PFSK-1 (cell line): ENCODE results near the gene STXBP1.

ENCODE experiments used
- FOXP2 ChIP-seq: optimal IDR thresholded peaks from 2 replicates; pipeline ENCODE3; 2011; ENCODE audit warnings: borderline replicate concordance, control low read depth, inconsistent platforms; ENCODE audit not compliant: insufficient read depth; ENCODE audit errors: extremely low read length, extremely low read depth
- POLR2AphosphoS5 ChIP-seq: IDR thresholded peaks from 2 replicates; pipeline ENCODE4 v1.6.1; 2012; ENCODE audit warnings: low read depth, mild to moderate bottlenecking, control low read depth, low read length, moderate library complexity
- SIN3A ChIP-seq: IDR thresholded peaks from 2 replicates; pipeline ENCODE4 v1.6.1; 2012; ENCODE audit warnings: mild to moderate bottlenecking, low read length, moderate library complexity, borderline replicate concordance; ENCODE audit not compliant: insufficient read depth
- TAF1 ChIP-seq: IDR thresholded peaks from 2 replicates; pipeline ENCODE4 v1.6.1; 2012; ENCODE audit warnings: low read length, control low read depth, borderline replicate concordance; ENCODE audit not compliant: insufficient read depth
- TF ChIP-seq, protein P1 (sequence below), 2 experiments: IDR thresholded peaks; 2 replicates each; pipeline versions ENCODE4 v1.6.1 to v1.8.0; 2011 to 2012; ENCODE audit warnings: low read depth in 2 of 2, low read length in 2 of 2, control low read depth in 1 of 2, inconsistent platforms in 1 of 2, mild to moderate bottlenecking in 1 of 2, moderate library complexity in 1 of 2; ENCODE audit not compliant: insufficient read depth in 1 of 2

GRCh38 chr9:127606043-127606442 is 6.0 kb upstream of the STXBP1 start:
- TF ChIP-seq TAF1 (no peak), POLR2AphosphoS5 (no peak), SIN3A (no peak), FOXP2 (no peak)
- TF ChIP-seq, protein P1, sequence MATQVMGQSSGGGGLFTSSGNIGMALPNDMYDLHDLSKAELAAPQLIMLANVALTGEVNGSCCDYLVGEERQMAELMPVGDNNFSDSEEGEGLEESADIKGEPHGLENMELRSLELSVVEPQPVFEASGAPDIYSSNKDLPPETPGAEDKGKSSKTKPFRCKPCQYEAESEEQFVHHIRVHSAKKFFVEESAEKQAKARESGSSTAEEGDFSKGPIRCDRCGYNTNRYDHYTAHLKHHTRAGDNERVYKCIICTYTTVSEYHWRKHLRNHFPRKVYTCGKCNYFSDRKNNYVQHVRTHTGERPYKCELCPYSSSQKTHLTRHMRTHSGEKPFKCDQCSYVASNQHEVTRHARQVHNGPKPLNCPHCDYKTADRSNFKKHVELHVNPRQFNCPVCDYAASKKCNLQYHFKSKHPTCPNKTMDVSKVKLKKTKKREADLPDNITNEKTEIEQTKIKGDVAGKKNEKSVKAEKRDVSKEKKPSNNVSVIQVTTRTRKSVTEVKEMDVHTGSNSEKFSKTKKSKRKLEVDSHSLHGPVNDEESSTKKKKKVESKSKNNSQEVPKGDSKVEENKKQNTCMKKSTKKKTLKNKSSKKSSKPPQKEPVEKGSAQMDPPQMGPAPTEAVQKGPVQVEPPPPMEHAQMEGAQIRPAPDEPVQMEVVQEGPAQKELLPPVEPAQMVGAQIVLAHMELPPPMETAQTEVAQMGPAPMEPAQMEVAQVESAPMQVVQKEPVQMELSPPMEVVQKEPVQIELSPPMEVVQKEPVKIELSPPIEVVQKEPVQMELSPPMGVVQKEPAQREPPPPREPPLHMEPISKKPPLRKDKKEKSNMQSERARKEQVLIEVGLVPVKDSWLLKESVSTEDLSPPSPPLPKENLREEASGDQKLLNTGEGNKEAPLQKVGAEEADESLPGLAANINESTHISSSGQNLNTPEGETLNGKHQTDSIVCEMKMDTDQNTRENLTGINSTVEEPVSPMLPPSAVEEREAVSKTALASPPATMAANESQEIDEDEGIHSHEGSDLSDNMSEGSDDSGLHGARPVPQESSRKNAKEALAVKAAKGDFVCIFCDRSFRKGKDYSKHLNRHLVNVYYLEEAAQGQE (IDR thresholded peaks at IDR 0.05; ENCODE audit: insufficient read depth in 1 of 2, low read depth in 2 of 2, low read length in 2 of 2): no peak
